Keratinocyte (primary cell): ENCODE data around the gene CDH22. TPM values are rescaled to one million over a fixed set of nuclear protein-coding genes. Genes with fewer than 3 reads are reported as not detected.

Experiments
- DNase-seq: peaks from one replicate; pipeline ENCODE4 v3.0.0-alpha.2; 2011; ENCODE audit warnings: low read depth, missing footprints, low spot score
- FAIRE-seq: peaks from 2 replicates; lab custom pipeline; 2011; peaks lifted over from hg19 to GRCh38; lab: Jason Lieb, UNC
- H2AFZ ChIP-seq: 2 replicates; pipeline ENCODE4 v1.6.0; 2012; ENCODE audit warnings: low read length, control low read depth, inconsistent platforms; ENCODE audit not compliant: control insufficient read depth
- H3K27ac ChIP-seq: 2 replicates; pipeline ENCODE4 v1.5.1; 2011; ENCODE audit warnings: low read length; ENCODE audit not compliant: control insufficient read depth, insufficient read depth
- H3K27me3 ChIP-seq: 3 replicates; pipeline ENCODE4 v1.6.0; 2011; ENCODE audit warnings: low read length; ENCODE audit not compliant: control insufficient read depth, insufficient read depth; ENCODE audit errors: extremely low read depth
- H3K36me3 ChIP-seq, 2 experiments: 2 replicates in 1 of 2; 3 replicates in 1 of 2; pipeline ENCODE4 v1.5.1; 2011; ENCODE audit warnings: low read length in 2 of 2, mild to moderate bottlenecking in 1 of 2; ENCODE audit not compliant: control insufficient read depth in 2 of 2, insufficient read depth in 2 of 2; ENCODE audit errors: extremely low read depth in 1 of 2
- H3K4me1 ChIP-seq: 3 replicates; pipeline ENCODE4 v1.5.1; 2011; ENCODE audit warnings: low read length; ENCODE audit not compliant: control insufficient read depth, insufficient read depth; ENCODE audit errors: extremely low read depth
- H3K4me2 ChIP-seq: 3 replicates; pipeline ENCODE4 v1.6.0; 2011; ENCODE audit warnings: low read depth, low read length; ENCODE audit not compliant: control insufficient read depth, insufficient read depth; ENCODE audit errors: extremely low read depth
- H3K4me3 ChIP-seq, 3 experiments: fragments of 200-600 bp in 1 of 3; sonication (generic) in 1 of 3; 2 replicates in 2 of 3; 3 replicates in 1 of 3; pipeline ENCODE4 v1.5.1; 2011 to 2016; ENCODE audit warnings: low read length in 3 of 3, mild to moderate bottlenecking in 3 of 3, control low read depth in 2 of 3, inconsistent platforms in 1 of 3, low read depth in 1 of 3, mixed read lengths in 1 of 3, mixed run types in 1 of 3, moderate library complexity in 1 of 3; ENCODE audit not compliant: control insufficient read depth in 2 of 3, insufficient read depth in 2 of 3; ENCODE audit errors: extremely low read depth in 1 of 3
- H3K79me2 ChIP-seq: 2 replicates; pipeline ENCODE4 v1.6.0; 2012; ENCODE audit warnings: low read length; ENCODE audit not compliant: control insufficient read depth, insufficient read depth
- H3K9ac ChIP-seq: 3 replicates; pipeline ENCODE4 v1.6.0; 2011; ENCODE audit warnings: low read length; ENCODE audit not compliant: control insufficient read depth, insufficient read depth; ENCODE audit errors: extremely low read depth
- H3K9me1 ChIP-seq: 3 replicates; pipeline ENCODE4 v1.6.0; 2011; ENCODE audit warnings: low read length; ENCODE audit not compliant: control insufficient read depth, insufficient read depth; ENCODE audit errors: extremely low read depth
- H3K9me3 ChIP-seq: 2 replicates; pipeline ENCODE4 v1.5.1; 2012; ENCODE audit warnings: low read depth, low read length; ENCODE audit not compliant: control insufficient read depth
- H4K20me1 ChIP-seq: 3 replicates; pipeline ENCODE4 v1.6.0; 2011; ENCODE audit warnings: low read length; ENCODE audit not compliant: control insufficient read depth, insufficient read depth; ENCODE audit errors: extremely low read depth
- CTCF ChIP-seq, 3 experiments: IDR thresholded peaks in 1 of 3; conservative IDR thresholded peaks in 1 of 3; optimal IDR thresholded peaks in 1 of 3; 2 replicates in 2 of 3; 3 replicates in 1 of 3; pipeline versions ENCODE3 to v1.5.1; 2011; ENCODE audit warnings: low read length in 3 of 3, mild to moderate bottlenecking in 3 of 3, moderate library complexity in 2 of 3, control low read depth in 1 of 3, inconsistent platforms in 1 of 3; ENCODE audit not compliant: insufficient read depth in 2 of 3; ENCODE audit errors: extremely low read depth in 1 of 3
- EZH2 ChIP-seq: IDR thresholded peaks from one replicate; pipeline ENCODE4 v1.6.1; 2012; ENCODE audit warnings: inconsistent platforms, mild to moderate bottlenecking, low read length, moderate library complexity
- dilution Hi-C: fragments of 300-500 bp; cut with MboI; formaldehyde crosslinking; loops from one replicate; pipeline ENCODE4 v1.7.0; 2020; ENCODE audit warnings: low sequenced_read_pairs; ENCODE audit not compliant: extremely low pct_ligation_motif_present
- polyA plus RNA-seq, 5 experiments: library from polyadenylated mRNA; depleted of rRNA in 3 of 5; stranded (reverse) in 3 of 5; stranded (forward) in 1 of 5; unstranded in 1 of 5; fragments of >200 nt; gene quantifications; 1 replicate in 1 of 5; 2 replicates in 3 of 5; 3 replicates in 1 of 5; pipeline versions ENCODE4 v1.2.1 to v1.2.3, GENCODE V29; 2011 to 2012; ENCODE audit warnings: missing spikeins in 2 of 5, low read depth in 1 of 5, low replicate concordance in 1 of 5

CDH22 gene
- polyA plus RNA-seq, 1 donor (not counting 4 experiments of a cell fraction or from before 2014, with no cell fraction given) = not detected

DNA sequence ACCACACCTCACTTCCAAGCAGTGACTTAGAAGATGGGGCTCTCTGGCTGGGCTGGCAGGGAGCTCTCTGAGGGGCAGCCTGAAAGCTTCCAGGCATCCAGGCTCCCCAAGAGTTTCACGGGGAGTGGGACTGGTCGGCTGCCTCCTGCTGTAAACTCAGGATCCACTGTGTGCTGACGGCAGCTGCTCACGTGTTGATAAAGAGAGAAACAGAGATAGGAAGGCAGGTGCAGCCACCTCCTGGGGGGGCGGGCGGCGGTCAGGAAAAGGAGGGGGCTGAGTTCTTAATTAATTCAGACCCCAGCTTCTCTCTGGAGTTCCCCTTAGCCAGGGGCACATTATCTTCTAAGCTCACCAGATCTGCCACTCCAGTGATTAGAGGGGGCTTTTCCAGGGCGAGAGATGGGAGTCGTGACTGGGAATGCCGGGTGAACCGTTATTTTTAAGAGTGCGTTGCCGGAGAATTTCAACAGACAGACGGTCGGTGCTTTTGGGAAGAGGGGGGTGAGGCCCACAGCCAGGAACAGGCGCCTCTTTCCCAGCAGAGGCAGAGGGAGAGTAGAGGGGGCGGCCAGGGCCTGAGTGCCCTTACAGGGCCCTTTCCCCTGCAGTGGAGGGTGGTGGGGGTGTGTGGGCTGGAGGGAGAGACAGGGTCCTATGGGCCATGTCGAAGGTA lies 119.3 kb downstream of the CDH22 start:
- Histone ChIP-seq H3K4me3 (no peak overlapping the region), H3K27me3 (no peaks in the 10 kb centered on the region), H3K4me2 (no peak overlapping the region), H3K9me1 (no peaks in the 10 kb centered on the region), H3K36me3 (no peaks in the 10 kb centered on the region), H3K79me2 (no peaks in the 10 kb centered on the region), H4K20me1 (no peaks in the 10 kb centered on the region), H3K4me1 (no peaks in the 10 kb centered on the region), H2AFZ (no peak overlapping the region), H3K9me3 (no peaks in the 10 kb centered on the region), H3K9ac (no peak overlapping the region), H3K27ac (no peak overlapping the region)
- no peak for FAIRE-seq
- dilution Hi-C loops = no loop called here
- DNase-seq = no peak
- no peak for TF ChIP-seq EZH2

DNA sequence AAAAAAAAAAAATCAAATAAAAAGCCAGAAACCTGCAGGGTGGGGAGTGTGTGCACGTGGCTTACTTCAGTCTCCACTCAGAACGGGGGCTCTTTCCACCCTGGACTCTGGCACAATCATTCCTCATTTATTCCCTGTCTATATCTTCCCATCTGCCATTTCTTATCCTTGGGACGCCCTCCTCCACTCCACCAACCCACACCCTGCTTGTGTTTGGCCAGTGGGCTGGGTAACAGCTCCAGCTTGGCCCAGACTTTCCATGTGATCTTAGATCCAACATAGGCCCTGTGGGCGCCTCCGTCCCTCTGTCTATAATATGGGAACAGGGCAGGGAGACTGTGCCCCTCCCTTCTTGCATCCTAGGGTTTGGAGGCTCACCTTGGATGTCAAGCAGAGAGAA lies 122.1 kb downstream of the CDH22 start:
- no peaks in the 10 kb centered on the region for H3K9me3 ChIP-seq
- no peaks in the 10 kb centered on the region for H3K27me3 ChIP-seq
- H3K4me3 ChIP-seq = no peak overlapping the region
- DNase-seq = no peak
- no peaks in the 10 kb centered on the region for H4K20me1 ChIP-seq
- no peaks in the 10 kb centered on the region for H3K36me3 ChIP-seq
- no peaks in the 10 kb centered on the region for H3K9me1 ChIP-seq
- no peak overlapping the region for H2AFZ ChIP-seq
- dilution Hi-C loops = no loop called here
- no peak for FAIRE-seq
- no peaks in the 10 kb centered on the region for H3K4me1 ChIP-seq
- H3K27ac ChIP-seq = no peak overlapping the region
- H3K79me2 ChIP-seq = no peaks in the 10 kb centered on the region
- H3K4me2 ChIP-seq = no peak overlapping the region
- TF ChIP-seq CTCF (optimal IDR thresholded peaks at IDR 0.05 in 1 of 3, IDR thresholded peaks at IDR 0.05 in 1 of 3, conservative IDR thresholded peaks at IDR 0.05 in 1 of 3; ENCODE audit: extremely low read depth in 1 of 3, insufficient read depth in 2 of 3, low read length in 3 of 3) = no peak
- TF ChIP-seq EZH2 = no peak
- no peak overlapping the region for H3K9ac ChIP-seq

GRCh38 chr20:46185353-46185752 lies 122.9 kb downstream of the CDH22 start:
- Histone ChIP-seq H3K9ac (no peak overlapping the region), H4K20me1 (no peaks in the 10 kb centered on the region), H3K9me1 (no peaks in the 10 kb centered on the region), H3K27ac (no peak overlapping the region), H3K4me3 (no peak overlapping the region), H2AFZ (no peak overlapping the region), H3K27me3 (no peaks in the 10 kb centered on the region), H3K4me2 (no peak overlapping the region), H3K9me3 (no peaks in the 10 kb centered on the region), H3K4me1 (no peaks in the 10 kb centered on the region), H3K36me3 (no peaks in the 10 kb centered on the region), H3K79me2 (no peaks in the 10 kb centered on the region)
- TF ChIP-seq CTCF (optimal IDR thresholded peaks at IDR 0.05 in 1 of 3, IDR thresholded peaks at IDR 0.05 in 1 of 3, conservative IDR thresholded peaks at IDR 0.05 in 1 of 3; ENCODE audit: extremely low read depth in 1 of 3, insufficient read depth in 2 of 3, low read length in 3 of 3) (no peak), EZH2 (no peak)
- no peak for DNase-seq
- dilution Hi-C loops = no loop called here
- no peak for FAIRE-seq
